Activated CD4-positive, CD25-positive, alpha-beta regulatory T cell treated with anti-CD3 and anti-CD28 coated beads, Interleukin-2, amount 50 U/mL, for 24 hours (primary cell): ENCODE measurements around the gene PLXNB2.

ENCODE experiments used
- ATAC-seq, 2 donors: fragments of 150-1000 bp; cut with Tn5 transposase; one replicate each; pipeline ENCODE4 v1.10.0; 2021; ENCODE audit warnings: mild to moderate bottlenecking in 1 of 2, moderate library complexity in 1 of 2

Gene PLXNB2

GRCh38 chr22:50311606-50312351 lies 4.3 kb upstream of the PLXNB2 start:
- ATAC-seq = no peak

GRCh38 chr22:50310949-50311444 lies 3.6 kb upstream of the PLXNB2 start:
- ATAC-seq = no peak

- no peak for ATAC-seq
Measured at GRCh38 chr22:50310031-50310722, 2.7 kb upstream of the PLXNB2 start.

GRCh38 chr22:50309601-50309991 lies 2.1 kb upstream of the PLXNB2 start:
- no peak for ATAC-seq

GRCh38 chr22:50308986-50309600 lies 1.6 kb upstream of the PLXNB2 start:
- ATAC-seq = no peak

- no peak for ATAC-seq
Measured at GRCh38 chr22:50308597-50308935, 1.1 kb upstream of the PLXNB2 start.

- ATAC-seq = no peak
Measured at GRCh38 chr22:50307890-50308596, 597 bp upstream of the PLXNB2 start.

GRCh38 chr22:50305923-50306566 lies 1.4 kb downstream of the PLXNB2 start:
- no peak for ATAC-seq

- ATAC-seq = no peak
Measured at GRCh38 chr22:50305393-50305922, 2.0 kb downstream of the PLXNB2 start.

GRCh38 chr22:50304528-50305392 lies 2.7 kb downstream of the PLXNB2 start:
- no peak for ATAC-seq

- no peak for ATAC-seq
Measured at GRCh38 chr22:50303848-50304527, 3.5 kb downstream of the PLXNB2 start.

GRCh38 chr22:50303515-50303847 lies 4.0 kb downstream of the PLXNB2 start:
- ATAC-seq = no peak

GRCh38 chr22:50302564-50302963 lies 4.9 kb downstream of the PLXNB2 start:
- no peak for ATAC-seq

GRCh38 chr22:50302041-50302541 lies 5.4 kb downstream of the PLXNB2 start:
- no peak for ATAC-seq

GRCh38 chr22:50301581-50301991 lies 5.9 kb downstream of the PLXNB2 start:
- ATAC-seq = no peak

- ATAC-seq = no peak
Measured at GRCh38 chr22:50300620-50301257, 6.7 kb downstream of the PLXNB2 start.

GRCh38 chr22:50299785-50300619 lies 7.4 kb downstream of the PLXNB2 start:
- ATAC-seq = no peak

GRCh38 chr22:50298937-50299784 lies 8.3 kb downstream of the PLXNB2 start:
- ATAC-seq = no peak
